ENCODE results near the gene C3orf38. TPM values are rescaled to one million over a fixed set of nuclear protein-coding genes. Genes with fewer than 3 reads are reported as not detected.
"Not testable (repeated sequence)": the region's sequence is repeated elsewhere in the genome, so short reads cannot be mapped to it uniquely, and the experiment has no call there.

C3orf38 gene
- polyA plus RNA-seq, 10 donors = 16.1 to 20.4 (median 19.0) TPM

- peak in 1 of 3 donors; percentile 7 for DNase-seq
Observed at GRCh38 chr3:88150806-88151205, 1.0 kb downstream of the C3orf38 start.

- DNase-seq = peak in 1 of 3 donors; percentile 13
Observed at GRCh38 chr3:88151358-88151757, 1.6 kb downstream of the C3orf38 start.

GRCh38 chr3:88152841-88153240 lies 3.1 kb downstream of the C3orf38 start:
- DNase-seq = no peak

GRCh38 chr3:88166419-88166971 lies 16.7 kb downstream of the C3orf38 start:
- DNase-seq = no peak

- DNase-seq = no peak
Observed at GRCh38 chr3:88167173-88167572, 17.4 kb downstream of the C3orf38 start.

- no peak for DNase-seq
Observed at GRCh38 chr3:88167704-88168103, 17.9 kb downstream of the C3orf38 start.

- no peak for DNase-seq
Observed at GRCh38 chr3:88168171-88168570, 18.4 kb downstream of the C3orf38 start.

GRCh38 chr3:88180398-88180999 lies 30.7 kb downstream of the C3orf38 start:
- peak; percentile 11 to 52 (median 40) for DNase-seq

- DNase-seq = not testable (repeated sequence)
Observed at GRCh38 chr3:88182165-88182918, 32.6 kb downstream of the C3orf38 start.

GRCh38 chr3:88188436-88188835 lies 38.7 kb downstream of the C3orf38 start:
- no peak for DNase-seq

- no peak for DNase-seq
Observed at GRCh38 chr3:88189361-88189810, 39.6 kb downstream of the C3orf38 start.

GRCh38 chr3:88191872-88192409 lies 42.2 kb downstream of the C3orf38 start:
- no peak for DNase-seq

- no peak for DNase-seq
Observed at GRCh38 chr3:88192631-88193030, 42.9 kb downstream of the C3orf38 start.

- no peak for DNase-seq
Observed at GRCh38 chr3:88195951-88196434, 46.2 kb downstream of the C3orf38 start.

- DNase-seq = no peak
Observed at GRCh38 chr3:88198121-88198520, 48.4 kb downstream of the C3orf38 start.

- DNase-seq = peak; percentile 63 to 91 (median 84)
Observed at GRCh38 chr3:88203642-88204055, 53.9 kb downstream of the C3orf38 start.

Other genes with a start within 250 kb of the C3orf38 start
- gene CGGBP1, start 91.0 kb upstream of the C3orf38 start, polyA plus RNA-seq (ENCODE audit: insufficient read length in 10 of 10) = 10 to 100 TPM; 68.6 to 91.5 (median 78.9) TPM
- 10 to 100 TPM in 9 of 10 donors, 1 to 10 TPM in 1; 8.1 to 14.9 (median 11.8) TPM for gene ZNF654, start 90.7 kb upstream of the C3orf38 start, polyA plus RNA-seq (ENCODE audit: insufficient read length in 10 of 10)